Measurements from ENCODE around the gene CDK8.

DNA sequence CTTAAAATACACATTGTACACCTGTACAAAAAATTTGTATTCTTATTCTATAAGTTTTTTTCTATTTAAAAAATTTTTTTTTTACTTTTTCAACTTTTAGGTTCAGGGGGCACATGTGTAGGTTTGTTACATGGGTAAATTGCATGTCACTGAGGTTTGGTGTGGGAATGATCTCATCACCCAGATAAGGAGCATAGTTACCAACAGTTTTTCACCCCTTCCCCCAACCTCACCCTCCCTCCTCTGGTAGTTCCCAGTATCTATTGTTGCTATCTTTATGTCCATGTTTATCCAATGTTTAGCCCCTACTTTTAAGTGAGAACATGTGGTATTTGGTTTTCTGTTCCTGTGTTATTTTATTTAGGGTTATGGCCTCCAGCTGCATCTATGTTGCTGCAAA lies 89.9 kb downstream of the CDK8 start:
- TF ChIP-seq, protein P1, sequence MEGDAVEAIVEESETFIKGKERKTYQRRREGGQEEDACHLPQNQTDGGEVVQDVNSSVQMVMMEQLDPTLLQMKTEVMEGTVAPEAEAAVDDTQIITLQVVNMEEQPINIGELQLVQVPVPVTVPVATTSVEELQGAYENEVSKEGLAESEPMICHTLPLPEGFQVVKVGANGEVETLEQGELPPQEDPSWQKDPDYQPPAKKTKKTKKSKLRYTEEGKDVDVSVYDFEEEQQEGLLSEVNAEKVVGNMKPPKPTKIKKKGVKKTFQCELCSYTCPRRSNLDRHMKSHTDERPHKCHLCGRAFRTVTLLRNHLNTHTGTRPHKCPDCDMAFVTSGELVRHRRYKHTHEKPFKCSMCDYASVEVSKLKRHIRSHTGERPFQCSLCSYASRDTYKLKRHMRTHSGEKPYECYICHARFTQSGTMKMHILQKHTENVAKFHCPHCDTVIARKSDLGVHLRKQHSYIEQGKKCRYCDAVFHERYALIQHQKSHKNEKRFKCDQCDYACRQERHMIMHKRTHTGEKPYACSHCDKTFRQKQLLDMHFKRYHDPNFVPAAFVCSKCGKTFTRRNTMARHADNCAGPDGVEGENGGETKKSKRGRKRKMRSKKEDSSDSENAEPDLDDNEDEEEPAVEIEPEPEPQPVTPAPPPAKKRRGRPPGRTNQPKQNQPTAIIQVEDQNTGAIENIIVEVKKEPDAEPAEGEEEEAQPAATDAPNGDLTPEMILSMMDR (IDR thresholded peaks at IDR 0.05): no peak
- TF ChIP-seq POLR2A (IDR thresholded peaks at IDR 0.05) (no peak), EP300 (IDR thresholded peaks at IDR 0.05) (no peak)
